Neural progenitor cell (in vitro differentiated cells): ENCODE results near the gene INPP4A. TPM values are rescaled to one million over a fixed set of nuclear protein-coding genes. Genes with fewer than 3 reads are reported as not detected.

Experiments
- DNase-seq: peaks from one replicate; pipeline ENCODE4 v3.0.0-alpha.2; 2016; ENCODE audit warnings: low spot score
- H2AFZ ChIP-seq: fragments of 200-600 bp; sonication (generic); replicated peaks from 2 replicates; pipeline ENCODE4 v1.6.1; 2016; ENCODE audit warnings: antibody characterized with exemption
- H3F3A ChIP-seq: fragments of 200-600 bp; sonication (generic); 2 replicates; pipeline ENCODE4 v1.6.1; 2016; ENCODE audit warnings: antibody characterized with exemption, low read depth
- H3K27ac ChIP-seq: fragments of 200-600 bp; sonication (generic); 2 replicates; pipeline ENCODE4 v1.5.1; 2016; ENCODE audit warnings: mild to moderate bottlenecking
- H3K27me3 ChIP-seq: fragments of 200-600 bp; sonication (generic); 2 replicates; pipeline ENCODE4 v1.6.1; 2016; ENCODE audit warnings: mild to moderate bottlenecking, moderate library complexity
- H3K36me3 ChIP-seq: fragments of 200-600 bp; sonication (generic); 2 replicates; pipeline ENCODE4 v1.5.1; 2016
- H3K4me1 ChIP-seq: fragments of 200-600 bp; sonication (generic); 2 replicates; pipeline ENCODE4 v1.6.1; 2016; ENCODE audit warnings: mixed run types
- H3K4me2 ChIP-seq: fragments of 200-600 bp; sonication (generic); 2 replicates; pipeline ENCODE4 v1.6.1; 2016
- H3K4me3 ChIP-seq: fragments of 200-600 bp; sonication (generic); 2 replicates; pipeline ENCODE4 v1.5.1; 2016
- H3K79me2 ChIP-seq: fragments of 200-600 bp; sonication (generic); 2 replicates; pipeline ENCODE4 v1.6.1; 2016; ENCODE audit warnings: low read depth
- H3K9ac ChIP-seq: fragments of 200-600 bp; sonication (generic); 2 replicates; pipeline ENCODE4 v1.6.1; 2016
- H3K9me3 ChIP-seq: fragments of 200-600 bp; sonication (generic); 2 replicates; pipeline ENCODE4 v1.5.1; 2016; ENCODE audit warnings: low read depth
- H4K20me1 ChIP-seq: fragments of 200-600 bp; sonication (generic); 2 replicates; pipeline ENCODE4 v1.6.1; 2016; ENCODE audit warnings: low read depth
- H3K27ac Mint-ChIP-seq: 3 replicates; pipeline ENCODE4 v1.8.0; 2021; ENCODE audit warnings: mixed read lengths
- H3K27me3 Mint-ChIP-seq: 2 replicates; pipeline ENCODE4 v1.8.0; 2022; ENCODE audit warnings: low read depth, mild to moderate bottlenecking, inconsistent platforms, moderate library complexity, mixed read lengths; ENCODE audit not compliant: insufficient read depth
- H3K36me3 Mint-ChIP-seq: 3 replicates; pipeline ENCODE4 v1.8.0; 2021; ENCODE audit warnings: mixed read lengths
- H3K4me1 Mint-ChIP-seq: 3 replicates; pipeline ENCODE4 v1.8.0; 2021; ENCODE audit warnings: mixed read lengths
- H3K4me3 Mint-ChIP-seq: 3 replicates; pipeline ENCODE4 v1.8.0; 2021; ENCODE audit warnings: mild to moderate bottlenecking, moderate library complexity, mixed read lengths
- H3K9me3 Mint-ChIP-seq: 3 replicates; pipeline ENCODE4 v1.8.0; 2020; ENCODE audit warnings: mixed read lengths
- CTCF ChIP-seq: fragments of 200-600 bp; sonication (generic); IDR thresholded peaks from 2 replicates; pipeline ENCODE4 v1.5.1; 2017; ENCODE audit warnings: antibody characterized with exemption, mild to moderate bottlenecking
- EZH2 ChIP-seq: fragments of 200-600 bp; sonication (generic); IDR thresholded peaks from 2 replicates; pipeline ENCODE4 v1.6.1; 2017; ENCODE audit warnings: antibody characterized with exemption, mild to moderate bottlenecking, moderate library complexity
- EZH2phosphoT487 ChIP-seq: fragments of 200-600 bp; sonication (generic); IDR thresholded peaks from 2 replicates; pipeline ENCODE4 v1.6.1; 2017; ENCODE audit warnings: antibody characterized with exemption
- total RNA-seq: library from RNA; depleted of rRNA; stranded (reverse); fragments of >200 nt; gene quantifications from 2 replicates; pipeline ENCODE4 v1.2.3, GENCODE V29; 2015; ENCODE audit warnings: low replicate concordance

INPP4A gene
- total RNA-seq, 1 donor from 2014 or later, result 35.1 TPM

GRCh38 chr2:98548920-98549818 lies 104.5 kb downstream of the INPP4A start:
- no peak overlapping the region for H3K9ac ChIP-seq
- no peaks in the 10 kb centered on the region for H3K9me3 ChIP-seq
- peaks cover 4% of the 10 kb centered on the region for H3K27me3 Mint-ChIP-seq
- H3K4me3 Mint-ChIP-seq, result no peak overlapping the region
- H3K4me2 ChIP-seq, result no peak overlapping the region
- H3K27ac ChIP-seq, result no peak overlapping the region
- TF ChIP-seq CTCF (no peak), EZH2phosphoT487 (no peak), EZH2 (no peak)
- H3F3A ChIP-seq, result no peaks in the 10 kb centered on the region
- no peaks in the 10 kb centered on the region for H4K20me1 ChIP-seq
- H3K4me1 ChIP-seq, result no peaks in the 10 kb centered on the region
- no peaks in the 10 kb centered on the region for H3K4me1 Mint-ChIP-seq
- no peak for DNase-seq
- H3K36me3 Mint-ChIP-seq, result peaks cover 13% of the 10 kb centered on the region
- H3K27ac Mint-ChIP-seq, result no peak overlapping the region
- H2AFZ ChIP-seq, result no peak overlapping the region
- H3K27me3 ChIP-seq, result no peaks in the 10 kb centered on the region
- H3K4me3 ChIP-seq, result no peak overlapping the region
- H3K79me2 ChIP-seq, result no peaks in the 10 kb centered on the region
- no peaks in the 10 kb centered on the region for H3K9me3 Mint-ChIP-seq
- H3K36me3 ChIP-seq, result no peaks in the 10 kb centered on the region

GRCh38 chr2:98550165-98550564 lies 105.5 kb downstream of the INPP4A start:
- Histone ChIP-seq H3K27ac (no peak overlapping the region), H2AFZ (no peak overlapping the region), H3K27me3 (no peaks in the 10 kb centered on the region), H3K9ac (no peak overlapping the region), H3F3A (no peaks in the 10 kb centered on the region), H3K4me2 (no peak overlapping the region), H3K4me1 (no peaks in the 10 kb centered on the region), H3K79me2 (no peaks in the 10 kb centered on the region), H3K9me3 (no peaks in the 10 kb centered on the region), H3K4me3 (no peak overlapping the region), H4K20me1 (no peaks in the 10 kb centered on the region), H3K36me3 (no peaks in the 10 kb centered on the region)
- TF ChIP-seq CTCF (no peak), EZH2phosphoT487 (no peak), EZH2 (no peak)
- H3K9me3 Mint-ChIP-seq, result no peaks in the 10 kb centered on the region
- no peak overlapping the region for H3K4me3 Mint-ChIP-seq
- peaks cover 14% of the 10 kb centered on the region for H3K36me3 Mint-ChIP-seq
- H3K27me3 Mint-ChIP-seq, result peaks cover 4% of the 10 kb centered on the region
- H3K27ac Mint-ChIP-seq, result no peak overlapping the region
- DNase-seq, result no peak
- no peaks in the 10 kb centered on the region for H3K4me1 Mint-ChIP-seq

GRCh38 chr2:98551316-98551715 lies 106.7 kb downstream of the INPP4A start:
- Histone ChIP-seq H3K9ac (no peak overlapping the region), H3K36me3 (no peaks in the 10 kb centered on the region), H3K4me1 (no peaks in the 10 kb centered on the region), H2AFZ (no peak overlapping the region), H3K27ac (no peak overlapping the region), H3K79me2 (no peaks in the 10 kb centered on the region), H4K20me1 (no peaks in the 10 kb centered on the region), H3K9me3 (no peaks in the 10 kb centered on the region), H3K4me2 (no peak overlapping the region), H3F3A (no peaks in the 10 kb centered on the region), H3K27me3 (no peaks in the 10 kb centered on the region), H3K4me3 (no peak overlapping the region)
- Mint-ChIP-seq H3K27me3 (peaks cover 2% of the 10 kb centered on the region), H3K9me3 (no peaks in the 10 kb centered on the region), H3K36me3 (peaks cover 16% of the 10 kb centered on the region), H3K27ac (no peak overlapping the region), H3K4me3 (no peak overlapping the region), H3K4me1 (no peaks in the 10 kb centered on the region)
- DNase-seq, result no peak
- TF ChIP-seq CTCF (no peak), EZH2 (no peak), EZH2phosphoT487 (no peak)
